Osteoblast (primary cell): ENCODE results near the gene PDLIM7. TPM values are rescaled to one million over a fixed set of nuclear protein-coding genes. Genes with fewer than 3 reads are reported as not detected.

Experiments
- DNase-seq: peaks from one replicate; pipeline ENCODE4 v3.0.0; 2011; ENCODE audit warnings: low spot score, mixed read lengths; ENCODE audit not compliant: insufficient read length; ENCODE audit errors: missing footprints
- H2AFZ ChIP-seq: 2 replicates; pipeline ENCODE4 v1.6.0; 2011; ENCODE audit warnings: mild to moderate bottlenecking, low read length
- H3K27ac ChIP-seq: 2 replicates; pipeline ENCODE4 v1.5.1; 2011; ENCODE audit warnings: mild to moderate bottlenecking, low read depth, low read length, moderate library complexity
- H3K27me3 ChIP-seq: 2 replicates; pipeline ENCODE4 v1.6.0; 2012; ENCODE audit warnings: mild to moderate bottlenecking, control low read depth, inconsistent platforms, low read length, moderate library complexity; ENCODE audit not compliant: insufficient read depth
- H3K36me3 ChIP-seq: 2 replicates; pipeline ENCODE4 v1.5.1; 2011; ENCODE audit warnings: mild to moderate bottlenecking, low read length, control low read depth, moderate library complexity; ENCODE audit not compliant: insufficient read depth
- H3K4me1 ChIP-seq: 2 replicates; pipeline ENCODE4 v1.5.1; 2011; ENCODE audit warnings: mild to moderate bottlenecking, low read length, control low read depth, moderate library complexity; ENCODE audit not compliant: insufficient read depth
- H3K4me2 ChIP-seq: 2 replicates; pipeline ENCODE4 v1.6.0; 2011; ENCODE audit warnings: mild to moderate bottlenecking, low read length; ENCODE audit not compliant: insufficient read depth
- H3K4me3 ChIP-seq: fragments of 200-600 bp; sonication (generic); 3 replicates; pipeline ENCODE4 v1.5.1; 2012; ENCODE audit warnings: mild to moderate bottlenecking, low read length, inconsistent platforms; ENCODE audit not compliant: insufficient read depth
- H3K79me2 ChIP-seq: 2 replicates; pipeline ENCODE4 v1.6.0; 2012; ENCODE audit warnings: mild to moderate bottlenecking, low read length, control low read depth, inconsistent platforms; ENCODE audit not compliant: insufficient read depth
- H3K9me3 ChIP-seq: 2 replicates; pipeline ENCODE4 v1.5.1; 2011; ENCODE audit warnings: low read depth, low read length, control low read depth
- H4K20me1 ChIP-seq: 2 replicates; pipeline ENCODE4 v1.6.0; 2012; ENCODE audit warnings: mild to moderate bottlenecking, low read length, control low read depth; ENCODE audit not compliant: insufficient read depth
- total RNA-seq: library from RNA; depleted of rRNA; stranded (reverse); fragments of >200 nt; gene quantifications from 2 replicates; pipeline ENCODE4 v1.2.3, GENCODE V29; 2012
- TF ChIP-seq, protein P1 (sequence below): IDR thresholded peaks from 2 replicates; pipeline ENCODE4 v1.5.1; 2011; ENCODE audit warnings: mild to moderate bottlenecking, low read depth, low read length, moderate library complexity; ENCODE audit errors: extremely low read depth

The PDLIM7 gene
- total RNA-seq, 1 donor, result 159 TPM

DNA sequence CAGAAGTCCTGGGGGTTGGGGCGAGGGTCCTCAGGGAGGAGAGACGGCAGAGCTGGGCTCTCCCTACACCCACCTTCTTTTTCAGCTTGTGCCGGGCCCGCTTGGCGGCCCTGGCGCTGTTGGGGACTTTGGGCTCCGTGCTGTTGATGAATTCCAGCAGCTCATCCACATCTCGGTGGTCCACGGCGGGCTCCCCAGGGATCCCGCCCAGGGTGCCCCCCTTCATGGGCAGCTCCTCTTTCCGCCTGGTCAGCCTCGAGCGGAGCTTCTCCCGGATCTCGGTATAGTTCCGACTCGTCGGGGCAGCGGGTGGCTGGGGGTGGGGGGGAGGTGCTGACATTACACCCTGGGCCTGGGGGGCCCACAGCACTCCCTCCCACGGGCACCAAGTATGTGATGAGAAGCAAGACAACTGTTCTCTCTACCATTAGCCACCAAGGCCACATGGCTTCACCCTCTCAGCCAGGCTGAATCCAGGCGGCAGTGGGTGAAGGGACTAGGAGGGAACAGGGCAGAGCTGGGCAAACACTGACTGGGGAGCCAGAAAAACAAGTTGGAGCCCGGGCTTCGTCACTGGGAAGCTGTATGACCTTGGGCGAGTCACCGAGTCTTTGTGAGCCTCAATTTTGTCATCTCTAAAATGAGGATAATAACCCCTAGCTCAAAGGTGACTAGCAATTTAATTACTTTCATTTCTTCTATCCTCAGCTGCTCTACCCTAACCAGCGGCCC is 34.0 kb upstream of the PDLIM7 start:
- TF ChIP-seq, protein P1, sequence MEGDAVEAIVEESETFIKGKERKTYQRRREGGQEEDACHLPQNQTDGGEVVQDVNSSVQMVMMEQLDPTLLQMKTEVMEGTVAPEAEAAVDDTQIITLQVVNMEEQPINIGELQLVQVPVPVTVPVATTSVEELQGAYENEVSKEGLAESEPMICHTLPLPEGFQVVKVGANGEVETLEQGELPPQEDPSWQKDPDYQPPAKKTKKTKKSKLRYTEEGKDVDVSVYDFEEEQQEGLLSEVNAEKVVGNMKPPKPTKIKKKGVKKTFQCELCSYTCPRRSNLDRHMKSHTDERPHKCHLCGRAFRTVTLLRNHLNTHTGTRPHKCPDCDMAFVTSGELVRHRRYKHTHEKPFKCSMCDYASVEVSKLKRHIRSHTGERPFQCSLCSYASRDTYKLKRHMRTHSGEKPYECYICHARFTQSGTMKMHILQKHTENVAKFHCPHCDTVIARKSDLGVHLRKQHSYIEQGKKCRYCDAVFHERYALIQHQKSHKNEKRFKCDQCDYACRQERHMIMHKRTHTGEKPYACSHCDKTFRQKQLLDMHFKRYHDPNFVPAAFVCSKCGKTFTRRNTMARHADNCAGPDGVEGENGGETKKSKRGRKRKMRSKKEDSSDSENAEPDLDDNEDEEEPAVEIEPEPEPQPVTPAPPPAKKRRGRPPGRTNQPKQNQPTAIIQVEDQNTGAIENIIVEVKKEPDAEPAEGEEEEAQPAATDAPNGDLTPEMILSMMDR, result no peak
- no peak overlapping the region for H2AFZ ChIP-seq
- no peak for DNase-seq
- no peaks in the 10 kb centered on the region for H3K9me3 ChIP-seq
- no peaks in the 10 kb centered on the region for H3K4me1 ChIP-seq
- peaks cover 66% of the 10 kb centered on the region for H3K36me3 ChIP-seq
- no peak overlapping the region for H3K4me3 ChIP-seq
- no peak overlapping the region for H3K4me2 ChIP-seq
- H3K27me3 ChIP-seq, result no peaks in the 10 kb centered on the region
- peaks cover 62% of the 10 kb centered on the region for H3K79me2 ChIP-seq
- H4K20me1 ChIP-seq, result peaks cover 41% of the 10 kb centered on the region
- no peak overlapping the region for H3K27ac ChIP-seq

DNA sequence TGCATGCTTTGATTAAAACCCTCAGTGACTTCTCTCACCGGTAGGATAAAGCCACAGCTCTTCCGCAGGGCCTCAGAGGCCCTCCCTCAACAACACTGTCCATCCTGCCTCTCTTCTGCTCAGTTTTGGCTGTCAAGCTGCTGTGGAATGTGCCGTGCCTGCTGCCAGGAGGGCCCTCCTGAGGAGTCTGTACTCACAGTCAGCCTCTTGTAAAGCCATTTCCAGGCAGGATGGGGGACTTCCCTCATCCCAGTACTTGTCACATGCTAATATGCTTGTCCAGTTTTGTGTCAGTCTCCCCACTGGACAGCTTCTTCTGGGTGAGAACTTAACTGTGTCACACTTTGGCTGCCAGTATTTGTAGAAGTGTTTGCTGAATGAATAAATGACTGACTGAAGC is 33.2 kb upstream of the PDLIM7 start:
- TF ChIP-seq, protein P1, result no peak
- peaks cover 41% of the 10 kb centered on the region for H4K20me1 ChIP-seq
- H3K4me2 ChIP-seq, result no peak overlapping the region
- peaks cover 59% of the 10 kb centered on the region for H3K79me2 ChIP-seq
- H3K9me3 ChIP-seq, result no peaks in the 10 kb centered on the region
- no peak overlapping the region for H3K4me3 ChIP-seq
- H2AFZ ChIP-seq, result no peak overlapping the region
- no peaks in the 10 kb centered on the region for H3K27me3 ChIP-seq
- peaks cover 69% of the 10 kb centered on the region for H3K36me3 ChIP-seq
- H3K4me1 ChIP-seq, result no peaks in the 10 kb centered on the region
- no peak overlapping the region for H3K27ac ChIP-seq
- DNase-seq, result peak; percentile 55

DNA sequence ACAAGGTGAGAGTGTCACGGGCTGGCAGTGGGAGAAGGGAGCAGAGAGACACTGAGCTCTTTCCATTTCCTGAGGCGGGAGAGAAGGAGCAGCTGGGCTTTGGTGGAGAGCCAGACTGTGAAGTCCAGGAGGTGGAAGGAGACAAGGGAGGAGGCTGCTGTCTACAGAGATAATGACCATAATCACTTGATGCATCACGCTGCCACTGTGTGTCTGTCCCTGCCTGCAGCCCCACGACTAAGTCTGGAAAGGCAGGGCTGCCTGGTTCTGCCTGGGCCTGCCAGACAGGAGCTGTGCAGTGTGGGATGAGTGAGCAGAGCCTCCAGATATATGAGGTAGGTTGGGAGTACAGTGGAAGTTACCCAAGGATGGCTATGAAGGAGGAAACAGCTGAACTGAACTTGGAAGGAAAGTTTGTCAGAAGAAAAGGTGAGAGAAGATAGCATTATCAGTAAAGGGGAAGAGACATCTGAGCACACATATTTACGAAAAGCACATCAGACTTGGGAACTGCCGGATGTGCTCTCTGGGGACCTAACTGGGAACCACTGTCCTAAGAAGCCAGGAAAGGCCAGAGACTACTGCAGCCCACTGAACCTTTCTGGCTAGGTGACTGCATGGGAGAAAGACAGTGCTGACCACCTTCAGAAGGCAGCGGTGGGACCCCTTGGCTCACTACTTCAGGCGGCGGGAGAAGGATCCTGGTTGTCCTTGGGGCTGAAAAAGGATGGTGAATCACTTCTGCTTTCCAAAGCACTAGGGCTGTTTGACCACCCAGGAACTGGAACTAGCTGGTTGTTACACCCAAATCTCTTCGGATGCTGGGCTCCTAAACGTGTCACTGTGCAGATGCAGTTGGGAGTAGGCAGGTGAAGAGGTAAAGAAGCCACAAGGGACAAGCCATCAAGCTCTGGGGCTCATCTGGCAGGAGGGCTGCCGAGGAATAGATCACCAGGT is 32.1 kb upstream of the PDLIM7 start:
- H3K36me3 ChIP-seq, result peaks cover 69% of the 10 kb centered on the region
- H3K27me3 ChIP-seq, result no peaks in the 10 kb centered on the region
- TF ChIP-seq, protein P1, result no peak
- H4K20me1 ChIP-seq, result peaks cover 45% of the 10 kb centered on the region
- no peaks in the 10 kb centered on the region for H3K4me1 ChIP-seq
- peak; percentile 57 for DNase-seq
- H3K4me3 ChIP-seq, result no peak overlapping the region
- H3K4me2 ChIP-seq, result no peak overlapping the region
- no peaks in the 10 kb centered on the region for H3K9me3 ChIP-seq
- no peak overlapping the region for H3K27ac ChIP-seq
- no peak overlapping the region for H2AFZ ChIP-seq
- H3K79me2 ChIP-seq, result peaks cover 58% of the 10 kb centered on the region

DNA sequence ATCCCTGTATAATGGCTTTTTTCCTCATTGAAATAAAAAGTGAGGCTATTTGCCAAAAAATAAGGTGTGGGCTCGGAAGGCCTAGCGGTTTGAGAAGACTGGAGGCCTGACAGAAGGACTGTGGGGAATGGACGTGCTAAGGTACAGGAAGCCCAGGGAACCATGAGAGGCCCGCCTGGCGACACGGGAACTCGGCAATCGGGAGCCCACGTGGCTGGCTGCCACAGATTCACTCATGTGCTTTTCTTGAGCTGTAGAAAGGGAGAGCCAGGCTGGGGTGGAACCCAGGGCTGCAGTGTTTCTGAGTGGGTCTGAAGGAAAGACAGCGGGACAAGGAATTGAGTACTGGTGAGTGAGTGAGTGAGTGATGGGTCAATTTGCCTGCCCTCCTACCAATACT is 31.2 kb upstream of the PDLIM7 start:
- H3K4me1 ChIP-seq, result no peaks in the 10 kb centered on the region
- H3K27me3 ChIP-seq, result no peaks in the 10 kb centered on the region
- H4K20me1 ChIP-seq, result peaks cover 40% of the 10 kb centered on the region
- no peak overlapping the region for H3K27ac ChIP-seq
- no peaks in the 10 kb centered on the region for H3K9me3 ChIP-seq
- peaks cover 51% of the 10 kb centered on the region for H3K79me2 ChIP-seq
- no peak overlapping the region for H3K4me3 ChIP-seq
- H3K36me3 ChIP-seq, result peaks cover 75% of the 10 kb centered on the region
- DNase-seq, result peak; percentile 82
- no peak overlapping the region for H3K4me2 ChIP-seq
- H2AFZ ChIP-seq, result no peak overlapping the region
- TF ChIP-seq, protein P1, result no peak
